ENCODE results near the gene NOVA1.
"Not testable (repeated sequence)": the region's sequence is repeated elsewhere in the genome, so short reads cannot be mapped to it uniquely, and the experiment has no call there.

NOVA1 gene

DNA sequence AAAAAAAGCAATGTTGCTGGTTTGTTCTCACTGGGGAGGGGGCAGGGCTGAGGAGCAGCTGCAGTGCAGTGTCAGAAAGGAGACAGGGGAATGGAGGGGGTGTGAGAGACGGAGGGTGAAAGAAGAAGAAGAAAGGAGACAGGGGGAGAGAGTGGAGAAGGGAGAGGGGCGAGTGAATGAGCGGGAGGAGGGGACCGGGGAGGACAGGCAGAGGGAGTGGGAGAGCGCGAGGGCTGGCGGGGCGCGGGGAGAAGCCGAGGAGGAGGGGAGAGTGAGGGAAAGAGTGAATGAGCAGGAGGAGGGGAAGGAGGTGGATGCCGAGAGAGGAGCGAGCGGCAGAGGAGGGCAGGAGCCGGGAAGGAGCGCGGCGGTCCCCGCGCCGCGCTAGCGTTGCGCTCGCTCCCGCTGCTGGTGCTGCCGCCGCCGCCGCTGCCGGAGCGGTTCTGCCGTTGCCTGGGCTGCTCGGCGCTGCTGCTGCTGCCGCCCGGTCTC lies at the start of gene NOVA1:
NOVA1 (minus strand) TSS at position 445 of the 492 bp plus-strand sequence. CDS start 597 bp downstream, outside the sequence.
- no peak for DNase-seq (ENCODE audit: low read depth in 3 of 3)

GRCh38 chr14:26645057-26645456 lies 47.2 kb upstream of the NOVA1 start:
- not testable (repeated sequence) for DNase-seq (ENCODE audit: low read depth in 3 of 3)

DNA sequence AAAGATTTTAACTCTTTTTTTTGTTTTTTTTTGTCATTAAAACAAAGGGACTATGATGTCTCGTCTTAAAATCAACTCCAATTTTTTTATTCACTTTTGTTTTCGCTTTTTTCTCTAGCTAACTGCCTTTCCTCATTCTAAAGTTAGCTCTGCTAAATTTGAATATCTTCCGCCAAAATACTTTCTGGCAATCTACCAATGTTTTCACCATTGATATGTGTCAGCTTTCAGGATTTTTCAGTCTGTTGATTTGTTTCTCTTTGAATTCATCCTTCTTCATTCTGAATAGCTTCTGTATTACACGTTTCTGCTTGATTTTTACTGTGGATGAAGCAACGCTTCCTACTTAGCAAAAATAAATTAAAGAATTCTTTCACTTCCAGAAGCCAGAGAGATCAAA lies 38.7 kb upstream of the NOVA1 start:
- no peak for DNase-seq (ENCODE audit: low read depth in 3 of 3)

DNA sequence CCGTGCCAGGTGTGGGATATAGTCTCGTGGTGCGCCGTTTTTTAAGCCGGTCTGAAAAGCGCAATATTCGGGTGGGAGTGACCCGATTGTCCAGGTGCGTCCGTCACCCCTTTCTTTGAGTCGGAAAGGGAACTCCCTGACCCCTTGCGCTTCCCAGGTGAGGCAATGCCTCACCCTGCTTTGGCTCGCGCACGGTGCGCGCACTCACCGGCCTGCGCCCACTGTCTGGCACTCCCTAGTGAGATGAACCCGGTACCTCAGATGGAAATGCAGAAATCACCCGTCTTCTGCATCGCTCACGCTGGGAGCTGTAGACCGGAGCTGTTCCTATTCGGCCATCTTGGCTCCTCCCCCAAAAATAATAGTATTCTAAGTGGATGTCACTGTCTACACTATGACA lies 37.1 kb upstream of the NOVA1 start:
- DNase-seq (ENCODE audit: low read depth in 3 of 3), result not testable (repeated sequence)

DNA sequence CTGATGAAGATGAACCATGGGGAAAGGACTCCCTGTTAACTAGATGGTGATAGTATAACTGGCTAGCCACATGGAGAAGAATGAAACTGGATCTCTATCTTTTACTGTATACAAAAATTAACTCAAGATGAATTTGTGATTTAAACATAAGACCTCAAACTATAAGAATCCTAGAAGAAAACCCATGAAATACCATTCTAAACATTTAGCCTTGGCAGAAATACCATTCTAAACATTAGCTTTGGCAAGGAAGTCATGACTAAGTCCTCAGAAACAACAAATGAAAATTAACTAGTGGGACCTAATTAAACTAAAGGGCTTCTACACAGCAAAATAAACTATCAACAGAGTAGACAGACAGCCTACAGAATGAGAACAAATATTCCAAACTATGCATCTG lies 28.4 kb upstream of the NOVA1 start:
- no peak for DNase-seq (ENCODE audit: low read depth in 3 of 3)

DNA sequence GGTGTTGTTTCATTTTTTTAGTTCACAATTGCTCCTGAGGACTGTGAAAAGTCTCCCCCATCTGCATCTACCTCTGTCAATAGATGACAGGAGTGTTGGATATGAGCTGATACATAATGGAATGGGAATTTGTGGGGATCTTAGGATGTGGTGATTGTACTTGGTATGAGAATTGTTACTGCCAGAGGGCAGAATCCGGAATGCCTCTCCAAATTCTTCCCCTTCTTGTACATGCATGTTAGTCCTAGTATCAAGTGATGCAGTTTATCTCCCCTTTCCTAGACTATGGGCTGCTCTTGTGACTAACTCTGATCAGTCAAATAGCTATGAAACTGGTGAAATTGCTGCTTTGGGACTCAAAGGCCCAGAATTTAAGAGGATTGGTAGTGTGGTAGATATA lies 24.8 kb upstream of the NOVA1 start:
- DNase-seq (ENCODE audit: low read depth in 3 of 3), result no peak

GRCh38 chr14:26621807-26622560 lies 24.2 kb upstream of the NOVA1 start:
- no peak for DNase-seq (ENCODE audit: low read depth in 3 of 3)

- DNase-seq (ENCODE audit: low read depth in 3 of 3), result no peak
These were observed 23.5 kb upstream of the NOVA1 start for GRCh38 chr14:26621364-26621763.

DNA sequence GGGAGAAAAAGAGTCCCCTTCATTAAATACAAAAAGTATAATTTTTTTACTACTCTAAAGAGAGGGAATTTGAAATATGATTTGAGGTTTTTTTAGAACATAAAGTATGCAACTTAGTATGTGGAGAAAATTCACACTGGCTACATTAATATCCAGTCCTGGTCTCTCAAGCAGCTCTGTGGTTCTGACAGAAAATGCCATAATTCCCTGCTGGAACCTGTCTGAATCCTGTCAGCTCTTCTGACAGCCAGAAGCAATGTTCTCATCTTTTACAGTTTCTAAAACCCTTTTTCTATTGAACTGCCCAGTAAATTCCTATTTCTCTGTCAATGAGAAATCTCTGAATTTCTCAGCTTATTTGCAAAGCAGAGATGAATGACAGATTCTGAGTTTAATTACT lies 13.4 kb upstream of the NOVA1 start:
- DNase-seq (ENCODE audit: low read depth in 3 of 3), result no peak

DNA sequence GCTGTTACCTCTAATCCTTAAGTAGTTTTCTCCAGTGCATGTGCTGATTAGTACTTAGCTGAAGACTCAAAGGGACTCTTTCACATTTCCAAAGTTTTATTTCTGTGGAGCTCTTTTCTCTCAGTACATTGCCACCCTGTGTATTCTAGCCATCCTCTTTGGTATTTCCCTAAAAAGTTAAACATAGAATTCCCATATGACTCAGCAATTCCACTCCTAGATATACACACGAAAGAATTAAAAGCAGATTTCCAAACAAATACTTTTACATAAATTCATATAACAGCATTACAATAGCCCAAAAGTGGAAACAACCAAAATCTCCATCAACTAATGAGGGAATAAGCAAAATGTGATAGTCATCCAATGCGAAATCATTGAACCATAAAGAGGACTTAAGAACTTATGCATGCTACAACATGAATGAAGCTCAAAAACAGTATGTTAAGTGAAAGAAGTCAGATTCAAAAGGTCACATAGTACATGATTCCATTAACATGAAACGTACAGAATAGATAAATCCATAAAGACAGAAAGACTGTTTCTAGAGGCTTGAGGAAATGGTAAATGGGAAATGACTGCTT lies 9.0 kb upstream of the NOVA1 start:
- DNase-seq (ENCODE audit: low read depth in 3 of 3), result no peak

- no peak for DNase-seq (ENCODE audit: low read depth in 3 of 3)
These were observed 7.8 kb upstream of the NOVA1 start for GRCh38 chr14:26605602-26606001.

DNA sequence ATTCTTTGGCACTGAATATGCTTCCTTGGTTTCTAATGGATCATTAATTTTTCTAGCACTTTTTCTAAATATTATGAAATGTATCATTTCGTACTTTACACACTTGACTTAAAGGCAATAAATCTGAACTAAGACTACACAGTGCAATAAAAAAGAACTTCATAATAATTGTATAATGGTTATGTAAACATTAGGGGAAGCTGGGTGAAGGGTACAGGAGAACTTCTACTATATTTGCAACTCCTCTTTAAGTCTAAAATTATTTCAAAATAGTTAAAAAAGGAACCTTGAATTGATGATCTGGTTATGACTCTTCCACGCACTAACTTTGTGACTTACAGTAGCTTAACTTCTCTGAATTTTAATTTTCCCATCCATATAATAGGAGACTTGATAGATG lies 5.1 kb upstream of the NOVA1 start:
- DNase-seq (ENCODE audit: low read depth in 3 of 3), result no peak

DNA sequence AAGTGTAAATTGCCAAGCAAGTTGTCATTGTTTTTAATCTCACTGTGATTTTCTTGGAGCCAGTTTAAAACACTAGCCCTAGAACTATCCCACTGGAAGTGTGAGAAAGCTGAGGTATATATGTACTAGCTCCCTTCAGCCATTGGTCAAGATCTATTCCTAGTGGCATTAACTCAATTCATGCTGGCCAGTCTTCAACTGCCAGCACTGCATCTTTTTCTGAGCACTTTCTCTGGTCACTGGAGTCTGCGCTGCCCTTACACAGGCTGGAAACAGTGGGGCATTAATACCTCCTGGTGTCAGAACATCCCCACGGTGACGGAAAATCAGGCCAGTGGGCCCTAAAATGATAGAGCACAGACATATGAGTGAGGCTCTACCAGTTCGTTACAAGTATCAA lies 4.0 kb upstream of the NOVA1 start:
- DNase-seq (ENCODE audit: low read depth in 3 of 3), result no peak

DNA sequence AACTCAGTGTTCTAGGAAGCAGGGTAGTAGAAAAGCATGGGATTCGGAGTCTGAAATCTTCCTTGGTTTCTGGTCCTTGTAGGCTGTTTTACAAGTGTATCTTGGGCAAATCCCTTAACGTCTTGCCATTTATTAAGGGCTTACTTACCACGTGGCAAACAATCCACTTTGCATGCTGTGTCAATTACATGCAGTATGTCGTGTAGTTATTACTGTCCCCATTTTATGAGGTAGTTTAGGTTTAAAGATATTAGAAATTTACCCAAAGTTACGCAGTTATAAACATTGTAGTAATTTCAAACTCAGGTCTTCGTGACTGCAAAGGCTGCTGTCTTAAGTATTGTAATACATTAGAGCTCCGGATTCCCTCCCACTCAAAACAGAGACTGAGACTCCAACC lies 1.5 kb upstream of the NOVA1 start:
- DNase-seq (ENCODE audit: low read depth in 3 of 3), result no peak

DNA sequence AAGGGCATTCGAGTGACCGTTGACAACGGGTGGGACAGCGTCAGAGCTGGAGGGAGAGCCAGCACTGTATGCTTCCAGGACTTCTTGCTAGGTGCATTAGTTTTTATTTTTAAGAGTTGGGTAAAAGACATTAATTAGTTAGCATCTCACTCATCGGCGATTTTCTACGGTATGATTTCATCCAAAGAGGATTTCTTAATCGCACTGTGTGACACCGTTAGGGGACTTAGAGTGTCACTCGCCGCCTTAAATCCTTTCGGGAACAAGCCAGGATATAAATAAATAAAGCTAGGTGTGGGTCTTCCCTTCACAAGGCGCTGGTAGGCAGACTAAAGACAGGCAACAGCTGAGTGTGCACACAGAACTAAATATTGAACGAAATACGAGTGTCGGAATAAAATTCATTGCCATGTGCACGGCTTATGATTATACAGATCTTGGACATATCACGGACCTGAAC lies 869 bp upstream of the NOVA1 start:
- no peak for DNase-seq (ENCODE audit: low read depth in 3 of 3)

DNA sequence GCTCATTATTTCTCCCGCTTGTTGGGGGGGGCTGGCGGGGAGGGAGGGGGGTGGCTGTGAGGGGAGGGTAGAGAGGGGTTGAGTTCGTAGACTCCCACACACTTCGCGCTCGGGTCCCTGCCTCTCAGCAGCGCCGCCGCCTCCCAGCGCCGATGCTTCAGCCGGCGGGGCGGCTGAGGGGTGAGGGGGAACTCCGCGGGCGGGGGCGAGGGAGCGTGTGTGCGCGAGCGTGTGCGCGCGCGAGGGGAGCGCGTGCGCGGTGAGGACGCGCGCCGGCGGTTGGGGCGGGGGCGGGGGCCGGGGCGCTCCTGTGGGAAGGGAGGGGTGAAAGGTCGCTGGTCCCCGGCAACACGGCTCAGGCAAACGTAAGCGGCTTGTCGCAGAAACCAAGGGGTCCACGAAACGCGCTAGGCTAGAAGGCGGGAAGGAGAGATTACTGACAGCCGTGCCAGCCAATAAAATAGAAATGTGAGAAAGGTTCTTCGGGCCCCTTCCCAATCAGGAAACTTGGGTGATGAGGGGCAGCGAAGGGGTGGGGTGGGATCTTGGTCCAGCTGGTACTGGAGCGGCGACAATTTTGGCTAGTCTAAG lies 343 bp upstream of the NOVA1 start:
- no peak for DNase-seq (ENCODE audit: low read depth in 3 of 3)

- DNase-seq (ENCODE audit: low read depth in 3 of 3), result no peak
These were observed 703 bp downstream of the NOVA1 start for GRCh38 chr14:26597071-26597588.

- no peak for DNase-seq (ENCODE audit: low read depth in 3 of 3)
These were observed 1.2 kb downstream of the NOVA1 start for GRCh38 chr14:26596543-26597061.

DNA sequence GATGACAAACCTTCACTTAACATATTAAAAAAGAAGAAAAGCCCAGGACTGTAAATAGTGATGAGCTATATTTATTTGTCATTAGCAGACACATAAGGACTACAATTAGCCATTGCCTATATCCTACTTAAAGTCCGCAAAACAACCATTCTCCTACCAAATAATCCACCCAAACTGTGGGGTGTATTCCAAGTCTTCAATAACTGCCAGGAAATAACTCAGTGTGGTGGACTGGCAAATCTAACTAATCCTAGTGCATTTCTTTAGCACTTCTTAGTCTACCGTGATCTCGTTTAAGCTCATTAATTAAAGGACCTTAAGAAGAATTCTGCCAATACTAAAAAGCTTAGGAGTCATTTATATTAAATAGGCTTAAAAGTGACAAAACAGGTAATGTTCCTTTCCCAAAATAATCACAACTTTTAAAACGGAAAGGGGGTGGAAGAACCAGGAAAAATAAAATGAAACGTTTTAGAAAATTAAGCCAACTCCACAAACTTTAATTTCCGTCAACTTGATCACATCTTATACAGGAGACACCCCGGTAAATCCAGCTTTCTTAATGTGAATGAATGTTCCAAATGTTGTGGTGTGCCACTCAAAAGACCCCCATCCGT lies 1.8 kb downstream of the NOVA1 start:
- no peak for DNase-seq (ENCODE audit: low read depth in 3 of 3)

GRCh38 chr14:26594756-26595545 lies 2.9 kb downstream of the NOVA1 start:
- no peak for DNase-seq (ENCODE audit: low read depth in 3 of 3)

- no peak for DNase-seq (ENCODE audit: low read depth in 3 of 3)
These were observed 3.7 kb downstream of the NOVA1 start for GRCh38 chr14:26594148-26594547.
